Kidney capillary endothelial cell (primary cell): ENCODE results near the gene PRKCZ.
A peak's percentile ranks its signal among the peaks of the same experiment; 100 is the strongest.
"Not testable (repeated sequence)": the region's sequence is repeated elsewhere in the genome, so short reads cannot be mapped to it uniquely, and the experiment has no call there.

Experiments
- DNase-seq: peaks from one replicate; pipeline ENCODE4 v3.0.0-alpha.2; 2018; ENCODE audit warnings: low spot score

Gene PRKCZ

GRCh38 chr1:2119886-2120285, 69.7 kb downstream of the PRKCZ start:
- DNase-seq, result no peak

GRCh38 chr1:2121101-2121691, 71.0 kb downstream of the PRKCZ start:
- no peak for DNase-seq

GRCh38 chr1:2121794-2122193, 71.6 kb downstream of the PRKCZ start:
- not testable (repeated sequence) for DNase-seq

- DNase-seq, result no peak
Measured at GRCh38 chr1:2124446-2125198, 74.4 kb downstream of the PRKCZ start.

GRCh38 chr1:2125350-2126211, 75.4 kb downstream of the PRKCZ start:
- DNase-seq, result no peak

- no peak for DNase-seq
Measured at GRCh38 chr1:2126331-2127186, 76.3 kb downstream of the PRKCZ start.

GRCh38 chr1:2127187-2128145, 77.3 kb downstream of the PRKCZ start:
- no peak for DNase-seq

GRCh38 chr1:2128189-2128901, 78.1 kb downstream of the PRKCZ start:
- DNase-seq, result no peak

GRCh38 chr1:2129256-2129943, 79.2 kb downstream of the PRKCZ start:
- DNase-seq, result no peak

GRCh38 chr1:2130156-2130555, 79.9 kb downstream of the PRKCZ start:
- DNase-seq, result no peak

GRCh38 chr1:2130871-2131289, 80.7 kb downstream of the PRKCZ start:
- no peak for DNase-seq

- peak; percentile 69 for DNase-seq
Measured at GRCh38 chr1:2132222-2133038, 82.2 kb downstream of the PRKCZ start.

GRCh38 chr1:2133039-2133878, 83.0 kb downstream of the PRKCZ start:
- DNase-seq, result peak; percentile 98

- DNase-seq, result no peak
Measured at GRCh38 chr1:2133879-2134215, 83.6 kb downstream of the PRKCZ start.

GRCh38 chr1:2134266-2134620, 84.0 kb downstream of the PRKCZ start:
- DNase-seq, result no peak

GRCh38 chr1:2134621-2135307, 84.6 kb downstream of the PRKCZ start:
- DNase-seq, result no peak

GRCh38 chr1:2135441-2135841, 85.2 kb downstream of the PRKCZ start:
- DNase-seq, result no peak
